ENCODE measurements around the gene CRABP1.

GRCh38 chr15:78359041-78359808 lies 19.1 kb downstream of the CRABP1 start:
- TF ChIP-seq POLR2A (IDR thresholded peaks at IDR 0.05; ENCODE audit: low read depth, low read length) (no peak), POLR2AphosphoS5 (IDR thresholded peaks at IDR 0.05; ENCODE audit: low read depth, low read length) (no peak), SPI1 (IDR thresholded peaks at IDR 0.05; ENCODE audit: low read depth, low read length) (no peak), TAF1 (IDR thresholded peaks at IDR 0.05; ENCODE audit: low read depth, low read length) (no peak), PAX5 (IDR thresholded peaks at IDR 0.05; ENCODE audit: insufficient read depth, low read length, severe bottlenecking) (no peak)

Data from GM12891 (cell line).